SK-N-SH treated with all-trans-retinoic acid at 6 μM for 48 hours (cell line): ENCODE results near the gene OBSL1.

Source experiments
- ATAC-seq: fragments of 200-7000 bp; cut with Tn5 transposase; 3 replicates; pipeline ENCODE4 v1.9.1; 2020; ENCODE audit warnings: mild to moderate bottlenecking, moderate library complexity
- ARNTL ChIP-seq: fragments of 450-650 bp; formaldehyde crosslinking; IDR thresholded peaks from 2 replicates; pipeline ENCODE4 v1.5.0; 2020; ENCODE audit warnings: low read depth, mild to moderate bottlenecking, moderate library complexity, borderline replicate concordance
- BACH2 ChIP-seq: fragments of 250-450 bp; sonication (Bioruptor Pico); IDR thresholded peaks from 2 replicates; pipeline ENCODE4 v1.9.0; 2021; ENCODE audit warnings: mild to moderate bottlenecking, borderline replicate concordance
- CSDC2 ChIP-seq: fragments of 250-450 bp; sonication (Bioruptor Pico); IDR thresholded peaks from 2 replicates; pipeline ENCODE4 v1.5.0; 2020; ENCODE audit warnings: mild to moderate bottlenecking, moderate library complexity
- ESRRG ChIP-seq: fragments of 250-450 bp; sonication (Bioruptor Pico); IDR thresholded peaks from 2 replicates; pipeline ENCODE4 v1.6.1; 2021; ENCODE audit warnings: mild to moderate bottlenecking
- GLIS3 ChIP-seq: fragments of 250-450 bp; sonication (Bioruptor Pico); IDR thresholded peaks from 2 replicates; pipeline ENCODE4 v1.5.0; 2020; ENCODE audit warnings: mild to moderate bottlenecking, moderate library complexity
- ISL1 ChIP-seq: fragments of 250-450 bp; sonication (Bioruptor Pico); IDR thresholded peaks from 2 replicates; pipeline ENCODE4 v2.1.2; 2022; ENCODE audit warnings: mild to moderate bottlenecking, moderate library complexity
- OSR1 ChIP-seq: fragments of 250-450 bp; sonication (Bioruptor Pico); IDR thresholded peaks from 2 replicates; pipeline ENCODE4 v1.8.0; 2022; ENCODE audit warnings: moderate library complexity, mild to moderate bottlenecking, inconsistent platforms
- PPARA ChIP-seq: fragments of 250-450 bp; sonication (Bioruptor Pico); IDR thresholded peaks from 2 replicates; pipeline ENCODE4 v1.5.0; 2020; ENCODE audit warnings: mild to moderate bottlenecking, borderline replicate concordance
- RARB ChIP-seq: fragments of 250-450 bp; sonication (Bioruptor Pico); IDR thresholded peaks from 2 replicates; pipeline ENCODE4 v1.8.0; 2021; ENCODE audit warnings: mild to moderate bottlenecking, moderate library complexity
- TCF4 ChIP-seq: fragments of 250-450 bp; sonication (Bioruptor Pico); IDR thresholded peaks from 2 replicates; pipeline ENCODE4 v1.8.0; 2021; ENCODE audit warnings: mild to moderate bottlenecking, moderate library complexity, borderline replicate concordance
- ZC3H10 ChIP-seq: fragments of 250-450 bp; sonication (Bioruptor Pico); IDR thresholded peaks from 2 replicates; pipeline ENCODE4 v1.5.1; 2021; ENCODE audit warnings: mild to moderate bottlenecking, moderate library complexity
- ZFP30 ChIP-seq: fragments of 450-650 bp; formaldehyde crosslinking; IDR thresholded peaks from 2 replicates; pipeline ENCODE4 v1.5.0; 2022; ENCODE audit warnings: mild to moderate bottlenecking, moderate library complexity
- ZNF565 ChIP-seq: fragments of 450-650 bp; formaldehyde crosslinking; conservative IDR thresholded peaks from 2 replicates; pipeline ENCODE4 v1.5.0; 2020; ENCODE audit warnings: low read depth, mild to moderate bottlenecking, moderate library complexity
- ZNF8 ChIP-seq: fragments of 450-650 bp; formaldehyde crosslinking; IDR thresholded peaks from 2 replicates; pipeline ENCODE4 v1.5.0; 2020; ENCODE audit warnings: mild to moderate bottlenecking, moderate library complexity
- TF ChIP-seq, protein P1 (sequence below): fragments of 250-450 bp; sonication (Bioruptor Pico); IDR thresholded peaks from 2 replicates; pipeline ENCODE4 v1.5.1; 2021; ENCODE audit warnings: mild to moderate bottlenecking, moderate library complexity
- TF ChIP-seq, protein P2 (sequence below): fragments of 250-450 bp; sonication (Bioruptor Pico); IDR thresholded peaks from 2 replicates; pipeline ENCODE4 v1.8.0; 2020; ENCODE audit warnings: mild to moderate bottlenecking, moderate library complexity, borderline replicate concordance
- TF ChIP-seq, protein P3 (sequence below): fragments of 250-450 bp; sonication (Bioruptor Pico); IDR thresholded peaks from 2 replicates; pipeline ENCODE4 v1.5.1; 2020; ENCODE audit warnings: low read depth, mild to moderate bottlenecking, moderate library complexity
- TF ChIP-seq, protein P4 (sequence below): fragments of 250-450 bp; sonication (Bioruptor Pico); IDR thresholded peaks from 2 replicates; pipeline ENCODE4 v1.5.0; 2020; ENCODE audit warnings: mild to moderate bottlenecking, moderate library complexity

The OBSL1 gene

DNA sequence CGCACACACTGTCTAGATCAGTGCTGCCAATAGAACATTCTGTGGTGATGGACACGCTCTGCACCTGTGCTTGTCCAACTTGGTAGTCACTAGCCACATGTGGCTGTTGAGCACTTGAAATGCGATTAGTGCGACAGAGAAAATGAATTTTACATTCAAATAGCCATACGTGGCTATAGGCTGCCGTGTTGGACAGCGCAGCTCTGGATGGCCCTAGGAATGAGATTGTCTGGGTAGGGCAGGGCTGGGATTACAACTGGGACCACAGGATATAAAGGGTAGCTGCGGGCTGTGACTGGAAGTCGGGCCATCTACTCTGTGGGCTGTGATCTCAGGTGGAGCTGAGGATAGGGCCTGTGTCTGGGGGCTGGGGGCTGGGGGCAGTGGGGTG, 51.8 kb downstream of the OBSL1 start:
- TF ChIP-seq CSDC2 (CRISPR knock-in tag) (no peak), OSR1 (CRISPR knock-in tag) (no peak), ISL1 (CRISPR knock-in tag) (no peak), ZNF8 (CRISPR knock-in tag) (no peak), ZNF565 (CRISPR knock-in tag) (no peak), PPARA (no peak), ESRRG (CRISPR knock-in tag) (no peak)
- TF ChIP-seq, protein P1, sequence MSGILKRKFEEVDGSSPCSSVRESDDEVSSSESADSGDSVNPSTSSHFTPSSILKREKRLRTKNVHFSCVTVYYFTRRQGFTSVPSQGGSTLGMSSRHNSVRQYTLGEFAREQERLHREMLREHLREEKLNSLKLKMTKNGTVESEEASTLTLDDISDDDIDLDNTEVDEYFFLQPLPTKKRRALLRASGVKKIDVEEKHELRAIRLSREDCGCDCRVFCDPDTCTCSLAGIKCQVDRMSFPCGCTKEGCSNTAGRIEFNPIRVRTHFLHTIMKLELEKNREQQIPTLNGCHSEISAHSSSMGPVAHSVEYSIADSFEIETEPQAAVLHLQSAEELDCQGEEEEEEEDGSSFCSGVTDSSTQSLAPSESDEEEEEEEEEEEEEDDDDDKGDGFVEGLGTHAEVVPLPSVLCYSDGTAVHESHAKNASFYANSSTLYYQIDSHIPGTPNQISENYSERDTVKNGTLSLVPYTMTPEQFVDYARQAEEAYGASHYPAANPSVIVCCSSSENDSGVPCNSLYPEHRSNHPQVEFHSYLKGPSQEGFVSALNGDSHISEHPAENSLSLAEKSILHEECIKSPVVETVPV (CRISPR knock-in tag) = no peak
- TF ChIP-seq, protein P2, sequence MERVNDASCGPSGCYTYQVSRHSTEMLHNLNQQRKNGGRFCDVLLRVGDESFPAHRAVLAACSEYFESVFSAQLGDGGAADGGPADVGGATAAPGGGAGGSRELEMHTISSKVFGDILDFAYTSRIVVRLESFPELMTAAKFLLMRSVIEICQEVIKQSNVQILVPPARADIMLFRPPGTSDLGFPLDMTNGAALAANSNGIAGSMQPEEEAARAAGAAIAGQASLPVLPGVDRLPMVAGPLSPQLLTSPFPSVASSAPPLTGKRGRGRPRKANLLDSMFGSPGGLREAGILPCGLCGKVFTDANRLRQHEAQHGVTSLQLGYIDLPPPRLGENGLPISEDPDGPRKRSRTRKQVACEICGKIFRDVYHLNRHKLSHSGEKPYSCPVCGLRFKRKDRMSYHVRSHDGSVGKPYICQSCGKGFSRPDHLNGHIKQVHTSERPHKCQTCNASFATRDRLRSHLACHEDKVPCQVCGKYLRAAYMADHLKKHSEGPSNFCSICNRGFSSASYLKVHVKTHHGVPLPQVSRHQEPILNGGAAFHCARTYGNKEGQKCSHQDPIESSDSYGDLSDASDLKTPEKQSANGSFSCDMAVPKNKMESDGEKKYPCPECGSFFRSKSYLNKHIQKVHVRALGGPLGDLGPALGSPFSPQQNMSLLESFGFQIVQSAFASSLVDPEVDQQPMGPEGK = no peak
- TF ChIP-seq, protein P3, sequence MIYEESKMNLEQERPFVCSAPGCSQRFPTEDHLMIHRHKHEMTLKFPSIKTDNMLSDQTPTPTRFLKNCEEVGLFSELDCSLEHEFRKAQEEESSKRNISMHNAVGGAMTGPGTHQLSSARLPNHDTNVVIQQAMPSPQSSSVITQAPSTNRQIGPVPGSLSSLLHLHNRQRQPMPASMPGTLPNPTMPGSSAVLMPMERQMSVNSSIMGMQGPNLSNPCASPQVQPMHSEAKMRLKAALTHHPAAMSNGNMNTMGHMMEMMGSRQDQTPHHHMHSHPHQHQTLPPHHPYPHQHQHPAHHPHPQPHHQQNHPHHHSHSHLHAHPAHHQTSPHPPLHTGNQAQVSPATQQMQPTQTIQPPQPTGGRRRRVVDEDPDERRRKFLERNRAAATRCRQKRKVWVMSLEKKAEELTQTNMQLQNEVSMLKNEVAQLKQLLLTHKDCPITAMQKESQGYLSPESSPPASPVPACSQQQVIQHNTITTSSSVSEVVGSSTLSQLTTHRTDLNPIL (CRISPR knock-in tag) = no peak
- ATAC-seq = no peak

DNA sequence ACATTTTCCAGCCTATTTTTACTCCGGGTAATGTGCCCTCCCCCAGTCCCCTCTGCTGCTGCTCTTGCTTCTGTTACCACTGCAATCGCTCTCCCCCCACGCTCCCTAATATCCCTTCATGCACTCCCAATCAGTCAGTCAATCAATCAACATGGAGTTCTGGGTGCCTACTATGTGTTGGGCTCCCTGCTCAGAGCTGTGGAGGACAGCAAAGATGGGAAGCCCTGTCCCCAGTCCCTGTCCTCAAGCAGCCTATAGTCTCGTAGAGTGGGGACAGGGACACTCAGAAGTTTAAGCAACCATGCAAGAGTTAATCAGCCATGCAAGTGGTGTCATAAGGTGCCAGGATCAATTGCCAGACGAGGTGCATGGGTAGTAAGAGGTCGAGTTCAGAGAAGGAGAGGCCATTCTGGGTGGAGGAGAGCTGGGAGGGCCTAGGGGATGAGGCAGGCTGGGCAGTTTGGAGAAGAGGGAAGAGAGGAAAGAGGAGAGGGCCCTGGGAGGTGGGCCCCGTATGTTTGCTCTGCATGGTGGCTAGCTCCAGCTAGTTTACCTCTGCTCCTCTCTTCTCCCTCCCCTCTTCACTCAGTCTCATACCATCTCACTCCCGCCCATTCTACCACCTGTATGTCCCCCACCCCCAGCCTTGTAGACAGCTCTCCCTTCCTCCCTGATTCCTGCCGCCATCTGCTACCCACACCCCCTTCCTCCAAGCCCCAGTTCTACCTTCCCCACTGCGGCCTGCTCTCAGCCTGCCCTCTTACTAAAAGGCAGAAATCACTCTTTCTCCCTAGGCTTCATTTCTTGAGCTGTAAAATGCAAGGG, 53.2 kb downstream of the OBSL1 start:
- no peak for ATAC-seq
- TF ChIP-seq BACH2 = no peak
- no peak for TF ChIP-seq OSR1 (CRISPR knock-in tag)
- no peak for TF ChIP-seq ZC3H10 (CRISPR knock-in tag)
- TF ChIP-seq, protein P1 (CRISPR knock-in tag) = no peak
- TF ChIP-seq, protein P3 (CRISPR knock-in tag) = no peak
- TF ChIP-seq ZFP30 (CRISPR knock-in tag) = no peak
- no peak for TF ChIP-seq ZNF565 (CRISPR knock-in tag)
- no peak for TF ChIP-seq ARNTL (CRISPR knock-in tag)
- TF ChIP-seq RARB (CRISPR knock-in tag) = no peak
- no peak for TF ChIP-seq ISL1 (CRISPR knock-in tag)

DNA sequence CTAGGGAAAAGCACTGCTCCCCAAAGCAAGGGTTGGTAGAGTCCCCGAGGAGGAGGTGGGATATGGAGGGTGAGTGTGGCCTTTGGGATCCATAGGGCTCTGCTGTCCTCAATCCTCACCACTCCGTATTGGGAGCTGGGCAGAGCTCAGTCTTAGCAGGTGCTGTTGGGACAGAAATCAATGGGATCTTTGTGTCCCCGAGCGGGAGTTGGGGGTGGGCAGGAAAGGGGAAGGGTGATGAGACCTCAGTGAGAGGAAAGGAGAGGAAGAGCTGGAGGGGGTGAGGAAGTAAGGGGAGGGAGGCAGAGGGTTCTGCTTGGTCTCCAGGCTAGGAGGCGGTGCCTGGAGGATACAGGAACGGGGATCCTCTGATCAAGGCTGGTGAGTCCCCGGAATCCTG, 54.5 kb downstream of the OBSL1 start:
- no peak for ATAC-seq
- TF ChIP-seq GLIS3 (CRISPR knock-in tag) (no peak), TCF4 (CRISPR knock-in tag) (no peak), ZNF565 (CRISPR knock-in tag) (no peak), ZFP30 (CRISPR knock-in tag) (no peak), ISL1 (CRISPR knock-in tag) (no peak), PPARA (no peak)
- TF ChIP-seq, protein P4, sequence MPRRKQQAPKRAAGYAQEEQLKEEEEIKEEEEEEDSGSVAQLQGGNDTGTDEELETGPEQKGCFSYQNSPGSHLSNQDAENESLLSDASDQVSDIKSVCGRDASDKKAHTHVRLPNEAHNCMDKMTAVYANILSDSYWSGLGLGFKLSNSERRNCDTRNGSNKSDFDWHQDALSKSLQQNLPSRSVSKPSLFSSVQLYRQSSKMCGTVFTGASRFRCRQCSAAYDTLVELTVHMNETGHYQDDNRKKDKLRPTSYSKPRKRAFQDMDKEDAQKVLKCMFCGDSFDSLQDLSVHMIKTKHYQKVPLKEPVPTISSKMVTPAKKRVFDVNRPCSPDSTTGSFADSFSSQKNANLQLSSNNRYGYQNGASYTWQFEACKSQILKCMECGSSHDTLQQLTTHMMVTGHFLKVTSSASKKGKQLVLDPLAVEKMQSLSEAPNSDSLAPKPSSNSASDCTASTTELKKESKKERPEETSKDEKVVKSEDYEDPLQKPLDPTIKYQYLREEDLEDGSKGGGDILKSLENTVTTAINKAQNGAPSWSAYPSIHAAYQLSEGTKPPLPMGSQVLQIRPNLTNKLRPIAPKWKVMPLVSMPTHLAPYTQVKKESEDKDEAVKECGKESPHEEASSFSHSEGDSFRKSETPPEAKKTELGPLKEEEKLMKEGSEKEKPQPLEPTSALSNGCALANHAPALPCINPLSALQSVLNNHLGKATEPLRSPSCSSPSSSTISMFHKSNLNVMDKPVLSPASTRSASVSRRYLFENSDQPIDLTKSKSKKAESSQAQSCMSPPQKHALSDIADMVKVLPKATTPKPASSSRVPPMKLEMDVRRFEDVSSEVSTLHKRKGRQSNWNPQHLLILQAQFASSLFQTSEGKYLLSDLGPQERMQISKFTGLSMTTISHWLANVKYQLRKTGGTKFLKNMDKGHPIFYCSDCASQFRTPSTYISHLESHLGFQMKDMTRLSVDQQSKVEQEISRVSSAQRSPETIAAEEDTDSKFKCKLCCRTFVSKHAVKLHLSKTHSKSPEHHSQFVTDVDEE (CRISPR knock-in tag) = no peak
- TF ChIP-seq, protein P2 = no peak
